SK-N-MC (cell line): ENCODE data around the gene NRXN3.

ENCODE experiments used
- EZH2 ChIP-seq: fragments of 200-600 bp; sonication (generic); IDR thresholded peaks from one replicate; pipeline ENCODE4 v1.6.1; 2017; ENCODE audit warnings: antibody characterized with exemption
- FOXP2 ChIP-seq: optimal IDR thresholded peaks from 2 replicates; pipeline ENCODE3; 2011; ENCODE audit warnings: mild to moderate bottlenecking, moderate library complexity; ENCODE audit not compliant: insufficient read depth; ENCODE audit errors: extremely low read length, control extremely low read depth
- POLR2AphosphoS5 ChIP-seq: IDR thresholded peaks from 2 replicates; pipeline ENCODE4 v1.6.1; 2012; ENCODE audit warnings: mild to moderate bottlenecking, low read depth, low read length, borderline replicate concordance

GRCh38 chr14:79630288-79630960 lies 1460.3 kb downstream of the NRXN3 start:
- TF ChIP-seq POLR2AphosphoS5 = no peak
- TF ChIP-seq EZH2 = no peak
- no peak for TF ChIP-seq FOXP2
